SU-DHL-6 (cell line): ENCODE data around the gene PHLDA2.

Source experiments
- H2AFZ ChIP-seq: fragments of 200-600 bp; sonication (generic); 2 replicates; pipeline ENCODE4 v1.6.1; 2014; ENCODE audit warnings: low read depth, mild to moderate bottlenecking, moderate library complexity, mixed read lengths, antibody characterized with exemption, low read length; ENCODE audit not compliant: severe bottlenecking
- H3F3A ChIP-seq: fragments of 200-600 bp; shearing (Covaris generic); 2 replicates; pipeline ENCODE4 v1.6.0; 2016; ENCODE audit warnings: antibody characterized with exemption, mild to moderate bottlenecking; ENCODE audit not compliant: insufficient read depth
- H3K27ac ChIP-seq: fragments of 200-600 bp; sonication (generic); 2 replicates; pipeline ENCODE4 v1.5.1; 2016; ENCODE audit warnings: low read depth, mild to moderate bottlenecking, low read length, moderate library complexity, mixed read lengths
- H3K27me3 ChIP-seq: fragments of 200-600 bp; sonication (generic), shearing (Covaris generic); 2 replicates; pipeline ENCODE4 v1.6.0; 2014; ENCODE audit warnings: mild to moderate bottlenecking, low read length
- H3K36me3 ChIP-seq: fragments of 200-600 bp; sonication (generic); 2 replicates; pipeline ENCODE4 v1.6.1; 2014; ENCODE audit warnings: mild to moderate bottlenecking, low read length, mixed read lengths
- H3K4me2 ChIP-seq: fragments of 300-600, 200-600 bp; shearing (Covaris generic), sonication (generic); 2 replicates; pipeline ENCODE4 v1.6.0; 2014; ENCODE audit warnings: low read length, low read depth, mild to moderate bottlenecking; ENCODE audit not compliant: poor library complexity, severe bottlenecking
- H3K4me3 ChIP-seq: fragments of 200-600 bp; sonication (generic); 2 replicates; pipeline ENCODE4 v1.5.1; 2014; ENCODE audit warnings: antibody characterized with exemption, low read length, mild to moderate bottlenecking, mixed read lengths; ENCODE audit not compliant: insufficient read depth, poor library complexity, severe bottlenecking
- H3K79me2 ChIP-seq: fragments of 200-600 bp; sonication (generic); 2 replicates; pipeline ENCODE4 v1.6.1; 2014; ENCODE audit warnings: mild to moderate bottlenecking, low read length, moderate library complexity; ENCODE audit not compliant: insufficient read depth
- H3K9ac ChIP-seq: fragments of 200-600 bp; sonication (generic); 2 replicates; pipeline ENCODE4 v1.7.0; 2014; ENCODE audit warnings: mild to moderate bottlenecking, low read length
- H3K9me2 ChIP-seq: fragments of 200-600 bp; sonication (generic); replicated peaks from 2 replicates; pipeline ENCODE4 v1.6.1; 2014; ENCODE audit warnings: low read length; ENCODE audit not compliant: insufficient read depth
- H3K9me3 ChIP-seq: fragments of 200-600 bp; sonication (generic); 2 replicates; pipeline ENCODE4 v1.6.1; 2014; ENCODE audit warnings: low read length, mixed read lengths; ENCODE audit not compliant: insufficient read depth
- H4K20me1 ChIP-seq: fragments of 200-600 bp; sonication (generic); 2 replicates; pipeline ENCODE4 v1.6.1; 2014; ENCODE audit warnings: low read depth, mild to moderate bottlenecking, antibody characterized with exemption, low read length, moderate library complexity, mixed read lengths
- CTCF ChIP-seq: fragments of 200-600 bp; sonication (generic); IDR thresholded peaks from one replicate; pipeline ENCODE4 v1.5.1; 2017; ENCODE audit warnings: antibody characterized with exemption, mild to moderate bottlenecking, low read length, moderate library complexity; ENCODE audit not compliant: insufficient read depth, poor library complexity, severe bottlenecking
- EZH2phosphoT487 ChIP-seq: fragments of 200-600 bp; sonication (generic), shearing (Covaris generic); conservative IDR thresholded peaks from 2 replicates; pipeline ENCODE4 v1.6.1; 2018; ENCODE audit warnings: mild to moderate bottlenecking, antibody characterized with exemption, low read length, moderate library complexity, mixed read lengths

The PHLDA2 gene

DNA sequence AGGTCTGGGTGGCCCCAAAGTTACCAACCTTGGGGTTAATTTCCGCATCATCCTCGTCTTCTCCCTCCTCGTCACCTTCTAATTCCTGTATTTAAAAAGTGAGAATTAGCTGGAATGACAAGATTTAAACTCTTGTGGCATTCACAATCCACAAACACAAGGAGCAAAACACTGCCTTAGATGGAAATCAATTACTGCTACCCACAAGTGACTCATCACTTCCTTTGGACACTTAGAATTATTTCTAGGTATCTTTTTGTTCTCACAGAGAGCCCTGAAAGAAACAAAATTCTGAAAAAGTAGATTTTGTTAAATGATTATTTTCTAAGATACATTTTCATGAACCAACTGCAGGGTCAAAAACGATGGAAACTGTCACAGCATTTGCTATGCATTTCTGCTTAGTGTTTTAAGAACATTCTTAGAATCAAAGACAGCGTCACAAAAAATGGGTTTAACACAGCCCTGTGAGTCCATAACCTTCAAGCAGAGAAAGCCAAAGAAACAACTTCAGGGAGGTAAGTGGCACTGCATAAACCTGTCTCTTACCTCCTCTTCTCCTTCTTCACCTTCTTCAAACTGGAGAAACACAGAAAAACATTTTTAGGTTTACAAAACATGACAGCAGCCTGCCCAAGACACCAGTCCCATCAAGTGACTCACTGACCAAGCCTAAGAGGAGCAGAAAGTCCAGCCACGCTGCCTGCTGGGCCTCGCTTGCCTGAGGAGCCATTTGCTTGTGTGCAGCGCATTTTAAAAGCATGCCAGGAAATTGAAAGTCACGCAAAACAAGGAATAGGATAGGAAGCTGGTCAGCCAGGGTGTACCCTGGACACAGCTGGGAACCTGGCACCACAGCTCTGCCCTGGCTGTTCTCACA lies 22.3 kb upstream of the PHLDA2 start:
- Histone ChIP-seq H4K20me1 (no peaks in the 10 kb centered on the region), H3K4me3 (no peak overlapping the region), H3K27me3 (no peaks in the 10 kb centered on the region), H3K36me3 (peaks cover 47% of the 10 kb centered on the region; the same call in 1 of the 2 replicates), H3K9ac (no peak overlapping the region), H3K27ac (no peak overlapping the region), H3K4me2 (no peak overlapping the region), H3F3A (no peaks in the 10 kb centered on the region), H3K9me3 (no peaks in the 10 kb centered on the region), H3K79me2 (no peaks in the 10 kb centered on the region), H2AFZ (no peak overlapping the region), H3K9me2 (no peaks in the 10 kb centered on the region)
- TF ChIP-seq EZH2phosphoT487 (no peak), CTCF (no peak)

- no peak overlapping the region for H3K27ac ChIP-seq
- H3F3A ChIP-seq = no peaks in the 10 kb centered on the region
- no peak overlapping the region for H3K4me2 ChIP-seq
- H4K20me1 ChIP-seq = no peaks in the 10 kb centered on the region
- H3K27me3 ChIP-seq = no peaks in the 10 kb centered on the region
- TF ChIP-seq EZH2phosphoT487 (no peak), CTCF (no peak)
- no peaks in the 10 kb centered on the region for H3K9me2 ChIP-seq
- no peak overlapping the region for H3K4me3 ChIP-seq
- peaks cover 45% of the 10 kb centered on the region; the same call in 1 of the 2 replicates for H3K36me3 ChIP-seq
- no peaks in the 10 kb centered on the region for H3K79me2 ChIP-seq
- H3K9me3 ChIP-seq = no peaks in the 10 kb centered on the region
- no peak overlapping the region for H3K9ac ChIP-seq
- no peak overlapping the region for H2AFZ ChIP-seq
Measured at GRCh38 chr11:2950825-2951224, 21.6 kb upstream of the PHLDA2 start.

GRCh38 chr11:2949920-2950319 lies 20.7 kb upstream of the PHLDA2 start:
- Histone ChIP-seq H3K79me2 (no peaks in the 10 kb centered on the region), H3F3A (no peaks in the 10 kb centered on the region), H3K27me3 (no peaks in the 10 kb centered on the region), H3K36me3 (peaks cover 40% of the 10 kb centered on the region; the same call in 1 of the 2 replicates), H3K9ac (no peak overlapping the region), H3K4me2 (no peak overlapping the region), H3K4me3 (no peak overlapping the region), H3K27ac (no peak overlapping the region), H3K9me3 (no peaks in the 10 kb centered on the region), H2AFZ (no peak overlapping the region), H3K9me2 (no peaks in the 10 kb centered on the region), H4K20me1 (no peaks in the 10 kb centered on the region)
- no peak for TF ChIP-seq CTCF
- no peak for TF ChIP-seq EZH2phosphoT487
